ENCODE results near the gene ZNF264.

The ZNF264 gene

DNA sequence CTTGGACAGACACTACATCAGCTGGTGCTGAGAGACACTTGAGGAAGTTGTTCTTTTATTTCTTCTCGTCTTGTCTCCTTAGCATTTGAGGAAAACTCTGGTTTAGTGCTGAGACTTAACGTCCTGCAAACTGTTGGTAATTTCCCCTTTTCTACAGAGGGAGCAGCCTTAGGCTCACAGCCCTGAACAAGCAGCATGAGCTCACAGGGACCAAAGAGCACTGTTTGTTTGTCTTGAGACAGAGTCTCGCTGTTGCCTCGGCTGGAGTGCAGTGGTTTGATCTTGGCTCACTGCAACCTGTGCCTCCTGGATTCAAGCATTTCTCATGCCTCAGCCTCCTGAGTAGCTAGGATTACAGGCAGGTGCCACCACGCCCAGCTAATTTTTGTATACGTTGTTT is 54.7 kb downstream of the ZNF264 start:
- DNase-seq = no peak

DNA sequence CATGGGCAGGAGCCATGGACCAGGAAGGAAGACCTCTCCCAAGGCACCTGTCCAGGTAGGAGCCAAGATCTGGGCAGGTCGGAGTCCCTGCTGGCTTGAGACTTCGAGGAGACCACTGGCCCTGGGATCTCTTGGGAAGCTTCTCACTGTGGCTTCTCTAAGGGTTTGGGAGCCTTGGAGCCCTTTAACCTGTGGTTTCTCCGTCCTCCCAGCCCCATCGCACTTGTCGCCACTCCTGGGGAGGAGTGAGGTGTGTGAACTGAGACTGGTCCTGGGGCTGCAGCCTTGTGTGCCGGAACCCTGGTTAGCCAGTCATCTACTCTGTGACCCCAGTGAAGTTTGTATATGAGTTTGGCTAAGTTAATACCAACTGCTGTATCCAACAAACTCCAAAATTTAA is 57.3 kb downstream of the ZNF264 start:
- no peak for DNase-seq

DNA sequence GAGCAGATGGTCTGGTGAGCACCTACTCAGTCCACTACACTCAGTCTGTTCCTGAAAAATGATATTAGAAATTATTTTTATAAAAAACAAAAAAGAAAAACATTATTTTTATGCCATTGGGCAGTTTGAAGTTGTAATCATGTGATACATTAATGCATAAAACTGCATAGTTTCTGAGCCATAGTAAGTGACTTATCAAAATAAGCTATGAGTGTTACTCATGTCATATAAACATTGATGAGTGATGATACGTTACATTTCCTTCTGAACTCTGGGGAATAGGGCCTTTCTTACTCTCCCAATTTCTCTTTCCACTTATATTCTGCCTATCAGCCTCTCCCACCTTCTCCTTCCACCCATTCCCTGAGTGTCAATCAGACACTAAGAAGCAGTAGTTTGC is 58.0 kb downstream of the ZNF264 start:
- DNase-seq = no peak

DNA sequence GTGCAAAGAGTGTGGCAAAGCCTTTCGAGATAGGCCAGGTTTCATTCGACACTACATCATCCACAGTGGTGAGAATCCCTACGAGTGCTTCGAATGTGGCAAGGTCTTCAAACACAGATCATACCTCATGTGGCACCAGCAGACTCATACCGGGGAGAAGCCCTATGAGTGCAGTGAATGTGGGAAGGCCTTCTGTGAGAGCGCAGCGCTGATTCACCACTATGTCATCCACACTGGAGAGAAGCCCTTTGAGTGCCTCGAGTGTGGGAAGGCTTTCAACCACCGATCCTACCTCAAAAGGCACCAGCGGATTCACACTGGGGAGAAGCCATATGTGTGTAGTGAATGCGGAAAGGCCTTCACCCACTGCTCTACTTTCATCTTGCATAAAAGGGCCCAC is 62.5 kb downstream of the ZNF264 start:
- DNase-seq = peak; percentile 4

DNA sequence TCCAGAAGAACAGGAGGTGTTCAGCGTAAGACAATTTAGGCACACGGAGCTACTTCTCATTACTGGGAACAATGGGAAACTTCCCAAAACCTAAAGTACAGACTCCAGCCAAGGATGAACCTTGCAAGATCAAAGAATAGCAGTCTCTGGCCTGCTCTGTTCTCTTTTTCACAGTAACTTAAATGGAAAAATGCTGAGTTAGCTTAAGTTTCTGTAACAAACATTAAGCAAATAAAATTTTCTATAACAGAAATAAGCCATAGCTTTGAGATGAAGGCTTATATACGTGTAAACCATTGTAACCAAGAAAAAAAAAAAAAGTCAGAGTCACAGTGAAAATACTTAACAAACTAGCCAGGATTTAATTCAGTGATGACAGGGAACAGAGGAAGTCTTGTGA is 70.7 kb downstream of the ZNF264 start:
- DNase-seq = no peak

DNA sequence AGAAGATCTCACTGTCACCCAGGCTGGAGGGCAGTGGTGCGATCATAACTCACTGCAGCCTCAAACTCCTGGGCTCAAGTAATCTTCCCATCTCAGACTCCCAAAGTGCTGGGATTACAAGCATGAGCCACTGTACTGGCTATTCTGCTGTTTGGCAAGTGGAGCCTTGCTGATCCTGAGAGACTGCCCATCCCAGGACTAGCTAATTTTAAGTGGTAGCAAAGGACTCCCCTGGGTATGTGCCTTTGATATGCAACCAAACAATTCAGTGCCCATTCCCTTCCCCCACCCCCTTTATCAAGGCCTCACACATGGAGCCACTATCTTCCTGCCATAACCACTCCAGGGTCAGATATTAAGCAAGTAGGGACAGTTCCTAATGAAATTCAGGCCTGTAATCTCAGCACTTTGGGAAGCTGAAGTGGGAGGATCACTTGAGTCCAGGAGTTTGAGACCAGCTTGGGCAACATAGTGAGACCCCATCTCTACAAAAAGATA is 72.0 kb downstream of the ZNF264 start:
- no peak for DNase-seq

DNA sequence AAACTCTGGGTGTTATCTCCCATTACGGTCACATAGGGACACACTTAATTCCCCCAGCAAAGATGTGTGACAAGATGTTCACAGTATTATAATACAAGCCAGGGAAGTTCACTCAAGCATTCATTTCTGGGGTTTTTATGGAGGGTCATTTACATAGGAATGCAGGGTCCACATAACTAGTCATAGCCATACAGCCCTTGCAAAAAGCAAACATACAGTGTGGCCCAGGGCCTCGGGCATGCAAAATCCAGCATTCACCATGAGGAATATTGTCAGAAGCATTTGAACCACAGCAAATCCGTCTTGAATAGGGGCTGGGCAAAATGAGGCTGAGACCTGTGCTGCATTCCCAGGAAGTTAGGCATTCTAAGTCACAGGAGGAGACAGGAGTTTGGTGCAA is 76.0 kb downstream of the ZNF264 start:
- no peak for DNase-seq

DNA sequence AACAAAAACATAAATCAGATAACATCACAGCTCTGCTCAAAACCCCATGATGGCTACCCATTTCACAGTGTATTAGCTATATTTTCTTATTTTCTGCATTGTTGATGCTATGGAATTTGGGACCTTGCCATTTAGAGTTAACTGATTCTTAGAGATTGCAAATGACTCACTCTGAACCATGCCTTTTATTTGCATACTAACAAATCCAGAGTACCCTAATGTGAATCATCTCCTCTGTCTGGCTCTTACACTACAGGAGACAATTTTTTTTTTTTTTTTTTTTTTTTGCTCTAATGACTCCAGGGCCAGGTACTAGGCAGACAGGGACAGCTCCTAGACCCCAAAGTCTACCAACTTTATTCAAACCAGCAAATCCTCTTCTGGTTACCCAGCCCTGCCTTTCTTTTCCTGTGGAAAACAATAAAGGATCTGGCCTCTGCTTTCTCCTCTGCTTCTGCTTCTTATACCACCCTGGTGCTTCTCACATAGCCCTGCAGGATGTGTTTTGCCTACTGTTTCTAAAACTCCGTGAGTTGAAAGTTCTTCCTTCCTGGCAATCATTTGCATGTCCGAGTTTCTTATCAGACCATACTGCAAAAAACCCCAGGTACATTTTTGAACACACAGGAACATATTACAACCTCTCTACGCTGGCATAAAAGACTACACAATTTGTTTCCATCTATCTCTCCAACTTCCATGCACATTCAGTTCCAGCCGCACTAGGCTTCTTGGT is 78.4 kb downstream of the ZNF264 start:
- DNase-seq = peak; percentile 89

DNA sequence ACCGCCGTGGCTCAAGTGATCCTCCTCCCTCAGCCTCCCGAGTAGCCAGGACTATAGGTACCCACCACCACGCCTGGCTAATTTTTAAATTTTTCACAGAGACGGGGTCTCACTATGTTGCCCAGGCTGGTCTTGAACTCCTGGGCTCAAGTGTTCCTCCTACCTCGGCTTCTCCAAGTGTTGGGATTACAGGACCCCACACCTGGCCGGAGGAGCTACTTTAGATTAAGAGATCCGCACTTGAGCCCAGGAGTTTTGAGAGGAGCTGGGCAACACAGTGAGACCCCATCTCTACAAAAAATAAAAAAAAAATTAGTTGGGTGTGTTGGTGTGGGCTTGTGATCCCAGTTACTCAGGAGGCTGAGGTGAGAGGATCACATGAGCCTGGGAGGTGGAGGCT is 80.0 kb downstream of the ZNF264 start:
- DNase-seq = no peak
